HG02610 (cell line): ENCODE data around the gene CCDC158.
"Not testable (repeated sequence)": the region's sequence is repeated elsewhere in the genome, so short reads cannot be mapped to it uniquely, and the experiment has no call there.

Experiments used
- ATAC-seq: cut with Tn5 transposase; IDR thresholded peaks from one replicate; pipeline ENCODE4 v1.9.1; 2021; ENCODE audit warnings: mild to moderate bottlenecking, moderate library complexity; ENCODE audit not compliant: unreplicated experiment

Gene CCDC158

DNA sequence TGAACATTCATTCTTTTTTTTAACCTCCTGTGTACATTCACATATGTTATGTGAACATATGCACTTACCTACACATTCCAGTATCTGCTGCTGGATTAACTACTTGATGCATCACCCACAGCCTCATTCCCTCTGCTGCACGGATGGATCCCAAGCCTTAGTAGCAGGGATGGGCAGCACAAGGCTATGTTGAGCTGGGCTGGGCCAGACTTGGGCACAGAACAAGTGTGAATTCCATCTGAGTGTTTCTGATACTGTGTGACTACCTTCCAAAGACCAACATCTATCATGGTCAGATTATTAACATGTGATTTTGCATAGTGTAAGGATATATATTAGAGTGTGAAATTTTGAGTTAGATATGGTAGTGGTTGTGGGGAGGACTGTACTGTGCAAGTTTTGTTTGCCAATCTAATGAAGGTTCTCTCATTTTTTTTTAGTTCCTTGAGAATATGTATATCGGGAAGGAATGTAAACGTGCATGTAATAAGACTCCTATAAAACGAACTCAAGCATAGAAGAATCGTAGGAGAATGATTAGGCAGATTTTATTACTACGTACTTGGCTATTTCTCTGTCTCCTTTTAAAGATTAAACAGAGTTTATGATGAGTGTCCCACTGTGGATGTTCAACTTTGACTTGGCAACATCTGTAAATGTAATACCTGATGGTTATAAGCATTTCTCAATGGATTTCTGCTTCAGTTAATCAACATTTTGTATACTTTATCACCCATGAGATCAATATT, 137.8 kb downstream of the CCDC158 start:
- ATAC-seq = no peak

DNA sequence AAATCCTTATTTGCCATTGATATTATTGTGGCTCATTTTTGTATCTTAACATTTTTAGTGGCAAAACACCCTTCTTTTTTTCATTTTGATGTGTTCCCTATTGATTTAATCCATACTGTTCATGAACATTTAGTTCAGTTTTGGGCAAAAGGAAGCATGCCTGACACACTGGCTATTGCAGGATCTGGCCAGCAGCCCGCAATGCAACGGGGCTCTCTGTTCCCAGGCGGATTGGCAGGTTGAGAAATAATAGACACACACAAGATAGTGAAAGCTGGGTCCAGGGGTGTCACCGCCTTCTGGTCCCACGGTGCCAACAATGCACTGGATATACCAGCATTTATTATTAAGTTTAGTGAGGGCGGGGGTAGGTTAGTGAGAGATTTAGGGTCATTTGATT, 139.3 kb downstream of the CCDC158 start:
- ATAC-seq = not testable (repeated sequence)

DNA sequence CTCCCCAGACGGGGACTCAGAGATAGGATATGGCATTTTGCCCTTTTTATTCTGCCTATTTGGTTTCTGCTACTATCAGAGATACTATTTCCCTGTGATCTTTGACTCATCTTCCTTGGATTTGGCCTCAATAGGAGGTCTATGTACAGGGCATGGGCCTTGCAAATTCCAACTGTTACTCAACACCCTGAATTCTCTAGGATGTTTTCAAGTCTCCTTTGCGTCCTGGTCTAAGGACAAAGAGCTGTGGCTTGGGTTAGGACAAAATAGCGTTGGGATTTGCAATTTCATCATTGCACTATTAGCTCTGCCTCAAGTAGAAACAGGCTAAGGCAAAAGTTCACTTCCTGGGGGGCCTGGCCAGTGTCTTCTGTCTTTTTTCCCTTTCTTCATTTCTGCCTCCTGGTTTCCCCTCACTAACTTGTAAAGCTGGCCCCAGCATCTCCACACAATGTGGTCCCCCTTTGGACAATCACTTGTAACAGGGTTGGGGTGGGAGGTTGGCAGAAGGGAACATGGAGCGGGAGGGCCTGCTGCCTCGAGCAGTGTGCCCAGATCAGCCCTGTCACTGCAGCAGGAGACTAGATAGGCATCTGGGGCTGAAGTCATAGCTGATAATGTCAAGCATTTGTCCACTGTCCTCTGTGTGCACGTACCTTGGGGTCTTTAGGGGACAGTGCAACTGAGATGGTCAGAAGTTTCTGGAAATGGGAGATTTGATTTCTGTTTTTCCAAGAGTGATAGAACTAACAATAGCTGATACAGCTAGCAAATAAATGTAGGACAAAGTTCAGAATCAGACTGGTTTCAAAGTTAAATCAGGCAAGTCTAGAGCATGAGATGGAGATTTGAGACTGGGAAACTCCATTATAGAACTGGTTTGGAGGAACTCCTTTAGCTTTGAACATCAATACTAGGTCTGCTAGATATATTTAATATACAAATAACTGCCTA, 140.2 kb downstream of the CCDC158 start:
- no peak for ATAC-seq

DNA sequence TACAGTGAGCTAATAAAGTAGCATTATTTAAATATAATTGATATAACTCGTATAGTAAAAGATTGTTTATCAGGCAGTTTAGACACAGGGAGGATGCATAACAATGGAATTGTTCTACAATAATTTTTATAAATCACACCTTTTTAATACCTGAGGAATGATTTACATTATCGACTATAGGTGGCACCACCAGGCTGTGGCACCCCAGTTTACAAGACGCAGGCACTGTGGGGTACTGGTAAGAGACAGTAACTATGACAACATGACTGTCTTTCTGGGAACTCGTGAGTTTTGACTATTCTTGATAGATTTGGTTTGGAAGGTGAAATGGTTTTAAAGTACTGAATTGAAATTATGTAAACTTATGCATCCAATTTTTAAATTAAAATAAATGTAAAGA, 141.5 kb downstream of the CCDC158 start:
- no peak for ATAC-seq

DNA sequence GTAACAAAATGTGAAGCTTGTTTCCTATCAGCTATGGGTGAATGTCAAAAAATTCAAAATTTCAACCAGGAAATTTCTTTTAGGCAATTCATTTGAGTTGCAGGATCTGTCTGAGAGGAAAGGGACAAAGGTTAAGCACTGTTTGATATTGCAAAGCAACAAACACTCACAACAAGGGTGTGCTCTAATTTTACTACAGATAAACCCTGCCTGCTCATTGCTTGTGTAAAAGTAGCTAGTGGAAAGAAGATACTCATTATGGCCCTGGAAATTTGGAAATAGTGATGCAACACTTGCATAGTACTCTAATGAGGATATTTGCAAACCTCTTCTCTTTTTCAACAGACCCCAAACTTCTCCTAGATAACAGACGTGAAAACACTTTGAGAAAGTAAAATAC, 142.4 kb downstream of the CCDC158 start:
- ATAC-seq = no peak

DNA sequence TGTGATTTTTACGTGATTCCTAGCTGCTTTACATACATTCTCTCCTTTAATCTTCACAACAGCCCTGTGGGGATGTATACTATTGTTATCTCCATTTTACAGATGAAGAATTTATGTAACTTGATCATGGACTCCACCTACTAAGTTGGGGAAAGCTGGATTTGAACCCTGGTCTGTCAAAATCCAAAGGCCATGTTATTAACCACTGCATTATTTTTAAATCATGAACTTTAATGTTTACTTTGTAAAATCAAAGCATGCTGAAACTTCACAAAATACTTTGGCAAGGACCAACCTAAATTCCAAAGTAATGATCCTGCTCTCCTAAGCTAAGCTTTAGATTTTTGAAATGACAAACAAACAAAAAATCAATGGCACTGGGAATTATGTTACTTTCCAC, 143.3 kb downstream of the CCDC158 start:
- ATAC-seq = no peak

DNA sequence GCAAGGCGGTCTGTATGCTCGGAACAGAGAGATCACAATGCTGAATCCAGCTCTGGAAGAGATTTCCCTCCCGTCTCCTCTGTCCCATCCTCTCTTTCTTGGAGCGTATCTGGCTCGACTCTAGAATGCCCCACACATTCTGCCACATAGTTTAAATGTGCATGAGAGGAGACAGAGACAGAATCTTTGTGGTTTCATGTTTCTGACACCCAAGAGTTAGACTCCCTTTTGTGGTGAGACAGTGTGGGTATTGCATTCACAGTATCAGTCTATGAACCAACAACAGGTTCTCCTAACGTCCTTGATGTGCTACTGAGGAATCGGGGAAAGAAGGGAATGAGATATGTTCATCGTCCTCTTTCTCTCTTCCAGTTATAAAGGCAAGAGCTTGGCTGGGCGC, 144.1 kb downstream of the CCDC158 start:
- ATAC-seq = no peak

DNA sequence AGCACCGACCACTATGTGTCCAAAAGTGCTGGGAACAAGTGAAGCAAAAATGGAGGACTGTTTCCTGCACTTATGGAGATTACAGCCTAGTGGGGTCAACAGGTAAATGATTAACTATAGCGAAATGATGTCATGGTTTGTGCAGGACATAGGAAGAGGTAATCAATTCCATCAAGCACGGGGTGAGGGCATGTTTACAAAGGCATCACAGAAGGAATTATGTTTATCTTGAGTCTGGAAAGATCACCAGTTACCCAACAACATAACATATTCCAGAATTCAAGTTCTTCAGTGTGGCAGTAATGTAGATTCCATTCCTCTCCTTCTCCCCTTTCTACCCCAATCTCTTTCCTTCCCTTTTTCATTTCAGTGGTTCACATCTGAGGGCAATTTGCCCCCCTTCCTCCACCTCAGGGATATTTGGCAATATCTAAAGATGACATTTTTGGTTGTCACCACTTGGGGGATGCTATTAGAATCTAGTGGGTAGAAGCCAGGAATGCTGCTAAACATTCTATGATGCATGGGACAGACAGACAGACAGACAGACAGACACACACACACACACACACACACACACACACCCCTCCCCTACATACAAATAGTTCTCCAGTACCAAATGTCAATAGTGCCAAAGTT, 145.3 kb downstream of the CCDC158 start:
- ATAC-seq = no peak

DNA sequence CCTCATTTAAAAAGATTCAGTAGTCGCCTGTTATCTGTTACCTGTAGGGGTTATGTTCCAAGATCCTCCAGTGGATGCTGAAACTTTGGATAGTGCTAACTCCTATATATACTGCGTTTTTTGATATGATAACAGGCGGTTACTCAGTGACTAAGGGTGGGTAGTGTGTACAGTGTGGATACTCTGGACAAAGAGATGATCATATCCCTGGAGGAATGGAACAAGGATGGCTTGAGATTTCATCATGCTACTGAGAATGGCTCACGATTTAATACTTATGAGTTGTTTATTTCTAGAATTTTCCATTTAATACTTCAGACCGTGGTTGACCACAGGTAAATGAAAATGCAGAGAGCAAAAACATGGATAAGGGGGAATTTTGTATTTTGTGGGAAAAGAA, 147.9 kb downstream of the CCDC158 start:
- no peak for ATAC-seq

DNA sequence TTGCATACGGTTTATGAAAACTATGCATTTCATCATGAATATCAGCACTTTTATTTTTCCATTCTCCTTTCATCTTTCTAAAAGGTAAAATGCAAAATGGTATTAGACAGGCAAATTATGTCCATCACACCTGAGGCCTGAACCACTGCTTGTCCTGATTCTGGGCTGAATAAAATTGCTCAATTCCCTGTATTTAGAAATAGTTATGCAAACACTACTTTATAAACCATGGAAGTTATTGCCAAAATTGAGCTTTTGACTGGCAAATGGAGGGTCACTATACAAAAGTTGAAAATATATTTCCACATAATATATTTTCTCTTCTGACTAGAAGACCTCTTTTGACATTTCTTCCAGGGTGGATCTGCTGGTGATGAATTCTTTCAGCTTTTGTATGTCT, 148.4 kb downstream of the CCDC158 start:
- no peak for ATAC-seq

DNA sequence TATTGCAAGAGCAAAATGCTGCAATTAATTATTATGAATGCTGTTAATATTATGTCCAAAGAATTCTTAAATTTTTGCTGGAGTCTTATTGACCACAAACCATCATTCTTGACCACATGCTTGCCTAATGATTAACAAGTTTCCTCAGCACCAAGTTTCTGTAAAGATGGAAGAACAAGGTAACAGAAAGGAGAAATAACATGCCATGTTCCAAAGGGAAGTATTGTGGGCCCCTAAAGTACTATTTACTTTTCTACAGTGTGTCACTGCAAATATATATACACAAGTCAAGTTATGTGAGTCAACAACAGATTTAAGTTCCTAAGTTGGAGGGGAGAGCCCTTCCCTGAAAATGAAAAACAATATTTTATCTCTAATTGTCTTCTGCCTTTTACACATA, 148.9 kb downstream of the CCDC158 start:
- no peak for ATAC-seq

DNA sequence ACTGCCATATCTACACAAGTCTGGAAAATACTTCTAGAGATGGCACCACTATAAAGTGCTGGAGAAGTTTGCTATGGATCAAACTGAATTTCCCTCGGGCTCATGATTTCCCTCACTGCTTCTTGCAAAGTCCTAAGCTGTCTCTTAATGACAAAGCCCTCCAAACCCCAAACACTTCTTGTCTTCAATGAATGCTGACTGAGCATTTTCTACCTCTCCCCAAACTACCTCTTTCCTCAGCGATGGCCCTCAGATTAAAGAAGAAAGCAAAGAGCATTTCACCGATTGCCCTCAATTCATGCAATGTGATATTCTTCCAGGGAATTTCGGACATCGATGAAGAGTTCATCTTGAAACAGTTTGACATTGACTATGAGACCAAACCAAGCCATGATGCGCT, 149.7 kb downstream of the CCDC158 start:
- no peak for ATAC-seq

DNA sequence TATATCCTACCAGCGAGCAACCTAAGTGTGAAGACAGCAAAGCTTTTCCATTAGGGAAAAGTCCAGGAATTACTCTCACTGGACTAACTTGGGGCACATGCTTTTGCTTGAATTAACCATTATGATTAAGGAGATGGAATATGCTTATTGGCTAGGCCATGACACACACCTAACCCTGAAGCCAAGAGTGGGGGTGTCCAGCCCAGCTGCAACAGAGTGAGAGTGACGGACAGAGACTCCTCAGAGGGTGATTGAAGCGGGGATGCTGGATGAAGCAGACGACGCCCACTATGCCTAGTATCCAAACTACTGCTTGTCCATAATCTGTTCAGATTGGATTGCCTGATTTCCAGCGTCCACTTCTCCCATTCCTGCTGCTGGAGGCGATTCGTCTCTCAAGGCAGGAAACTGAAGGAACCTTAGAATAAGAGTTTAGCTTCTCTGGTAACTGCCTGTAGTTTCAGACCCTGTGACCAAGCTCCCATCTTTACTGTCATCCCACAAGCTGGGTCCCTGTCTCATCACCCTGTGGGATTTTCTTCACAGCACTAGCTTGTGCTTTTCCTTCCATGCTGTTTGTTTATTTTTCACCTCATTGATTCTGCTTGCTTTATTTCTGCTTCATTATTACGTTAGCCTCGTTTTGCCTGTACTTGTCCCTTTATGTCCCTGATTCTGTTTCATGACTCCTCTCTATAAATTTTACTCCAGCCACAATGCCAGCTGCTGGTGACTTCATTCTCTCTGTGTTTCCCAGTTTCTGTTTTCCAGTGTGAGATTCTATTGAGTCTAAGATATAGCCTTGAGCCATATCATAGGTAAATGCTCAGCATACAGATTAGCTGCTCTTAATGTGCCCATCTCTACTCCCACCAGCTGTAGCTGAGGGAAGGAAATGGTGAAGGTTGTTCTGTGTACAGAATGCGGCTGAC, 150.4 kb downstream of the CCDC158 start:
- ATAC-seq = no peak

DNA sequence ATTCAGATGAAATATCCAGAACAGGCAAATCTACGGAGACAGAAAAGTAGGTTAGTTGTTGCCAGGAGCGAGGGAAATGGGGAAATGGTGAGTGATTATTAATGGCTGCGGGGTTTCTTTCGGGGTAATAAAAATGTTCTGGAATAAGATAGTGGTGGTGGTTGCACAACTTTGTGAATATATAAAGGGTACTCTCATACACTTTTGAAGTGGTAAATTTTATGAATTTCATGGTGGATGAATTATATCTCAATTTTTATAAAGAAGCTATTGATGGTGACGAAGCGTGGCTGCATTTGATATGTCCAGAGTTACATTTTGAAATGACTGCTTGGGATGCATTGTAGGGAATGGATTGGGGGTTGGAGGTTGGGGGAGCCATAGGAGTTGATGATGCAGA, 153.1 kb downstream of the CCDC158 start:
- ATAC-seq = no peak

DNA sequence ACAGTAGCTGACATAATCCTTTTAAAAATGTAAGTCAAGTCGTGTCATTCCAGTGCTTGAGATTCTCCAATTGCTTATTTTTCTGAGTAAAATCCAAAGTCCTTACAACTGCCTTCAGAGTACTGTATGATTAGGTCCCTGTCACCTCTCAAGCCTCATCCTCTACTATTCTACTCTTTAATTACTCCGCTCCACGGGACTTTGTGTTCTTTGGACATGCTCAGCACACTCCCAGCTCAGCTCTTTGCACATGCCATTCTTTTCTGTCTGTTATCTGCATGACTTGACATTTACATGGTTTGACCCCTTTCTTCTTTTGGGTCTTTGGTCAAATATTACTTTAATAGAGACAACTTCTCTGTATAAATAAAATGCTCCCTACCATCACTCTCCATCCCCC, 154.3 kb downstream of the CCDC158 start:
- ATAC-seq = no peak

DNA sequence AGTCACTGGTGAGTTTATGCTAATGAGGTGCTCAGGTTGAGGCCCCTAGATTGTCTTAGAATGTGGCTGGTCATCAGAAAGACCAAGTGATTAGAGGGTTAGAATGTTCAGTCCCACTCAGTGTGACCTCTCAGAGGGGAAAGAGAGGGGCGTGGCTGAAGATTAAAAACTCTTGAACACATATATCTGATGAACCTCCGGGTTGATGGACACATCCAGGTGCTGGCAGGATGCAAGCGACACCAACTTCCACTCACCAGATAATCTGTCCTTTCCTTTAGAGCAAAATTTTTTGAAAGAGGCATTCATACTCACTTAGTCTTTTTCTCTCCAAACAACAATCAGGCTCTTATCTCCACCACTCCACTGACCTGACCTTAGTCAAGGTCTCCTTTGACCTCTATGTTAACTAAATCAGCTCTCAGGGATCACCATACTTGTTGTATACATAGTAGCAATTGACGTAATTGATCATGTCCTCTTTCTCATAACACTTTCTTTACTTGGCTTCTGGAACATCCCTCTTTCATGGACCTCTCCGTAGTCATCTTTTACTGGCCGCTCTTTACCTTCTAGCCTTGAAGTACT, 155.2 kb downstream of the CCDC158 start:
- ATAC-seq = no peak
